GM12873 (cell line): ENCODE measurements around the gene MKRN2OS.

ENCODE experiments used
- CTCF ChIP-seq: IDR thresholded peaks from 2 replicates; pipeline ENCODE4 v1.5.1; 2012; ENCODE audit warnings: low read depth, mild to moderate bottlenecking, moderate library complexity, low read length, control low read depth; ENCODE audit not compliant: insufficient read depth; ENCODE audit errors: missing control alignments

Gene MKRN2OS

GRCh38 chr3:12556314-12556689 lies 11.0 kb upstream of the MKRN2OS start:
- no peak for TF ChIP-seq CTCF

GRCh38 chr3:12553921-12554391 lies 8.7 kb upstream of the MKRN2OS start:
- no peak for TF ChIP-seq CTCF

- TF ChIP-seq CTCF = no peak
Measured at GRCh38 chr3:12549971-12550760, 4.9 kb upstream of the MKRN2OS start.

- no peak for TF ChIP-seq CTCF
Measured at GRCh38 chr3:12544652-12545472, 437 bp downstream of the MKRN2OS start.

GRCh38 chr3:12541625-12542024 lies 3.7 kb downstream of the MKRN2OS start:
- TF ChIP-seq CTCF = peak; percentile 37

GRCh38 chr3:12536423-12536822 lies 8.9 kb downstream of the MKRN2OS start:
- TF ChIP-seq CTCF = no peak

- no peak for TF ChIP-seq CTCF
Measured at GRCh38 chr3:12532182-12532581, 13.1 kb downstream of the MKRN2OS start.
